Measurements from ENCODE around the gene MPV17L2.
A peak's percentile ranks its signal among the peaks of the same experiment; 100 is the strongest.
"Not testable (repeated sequence)": the region's sequence is repeated elsewhere in the genome, so short reads cannot be mapped to it uniquely, and the experiment has no call there.

Gene MPV17L2

GRCh38 chr19:18193388-18194180 is 566 bp downstream of the MPV17L2 start:
- DNase-seq = no peak

- DNase-seq = no peak
Observed at GRCh38 chr19:18194181-18194530, 1.1 kb downstream of the MPV17L2 start.

GRCh38 chr19:18194554-18195238 is 1.7 kb downstream of the MPV17L2 start:
- no peak for DNase-seq

- no peak for DNase-seq
Observed at GRCh38 chr19:18196511-18196845, 3.5 kb downstream of the MPV17L2 start.

- no peak for DNase-seq
Observed at GRCh38 chr19:18197306-18197705, 4.3 kb downstream of the MPV17L2 start.

GRCh38 chr19:18197941-18198340 is 4.9 kb downstream of the MPV17L2 start:
- DNase-seq = no peak

GRCh38 chr19:18198374-18198773 is 5.4 kb downstream of the MPV17L2 start:
- DNase-seq = no peak

GRCh38 chr19:18202397-18202777 is 9.4 kb downstream of the MPV17L2 start:
- DNase-seq = no peak

GRCh38 chr19:18202778-18203407 is 9.9 kb downstream of the MPV17L2 start:
- DNase-seq = peak; percentile 9

GRCh38 chr19:18203408-18203862 is 10.4 kb downstream of the MPV17L2 start:
- DNase-seq = no peak

- DNase-seq = peak; percentile 100
Observed at GRCh38 chr19:18203863-18204393, 10.9 kb downstream of the MPV17L2 start, which contains the start of gene RAB3A. Gene RAB3A, minus strand, starts transcription at chr19:18204042. Its CDS starts 1,302 bp downstream, at chr19:18202740.

GRCh38 chr19:18204394-18205199 is 11.6 kb downstream of the MPV17L2 start:
- DNase-seq = peak; percentile 95

GRCh38 chr19:18205200-18205892 is 12.3 kb downstream of the MPV17L2 start:
- peak; percentile 28 for DNase-seq

GRCh38 chr19:18206018-18206417 is 13.0 kb downstream of the MPV17L2 start:
- DNase-seq = no peak

- DNase-seq = peak; percentile 21
Observed at GRCh38 chr19:18208098-18208951, 15.3 kb downstream of the MPV17L2 start.

GRCh38 chr19:18209912-18210311 is 16.9 kb downstream of the MPV17L2 start:
- not testable (repeated sequence) for DNase-seq

GRCh38 chr19:18211683-18212082 is 18.7 kb downstream of the MPV17L2 start:
- no peak for DNase-seq

- DNase-seq = no peak
Observed at GRCh38 chr19:18214779-18215433, 21.9 kb downstream of the MPV17L2 start.

- no peak for DNase-seq
Observed at GRCh38 chr19:18216789-18217188, 23.8 kb downstream of the MPV17L2 start.

GRCh38 chr19:18218159-18218558 is 25.1 kb downstream of the MPV17L2 start:
- no peak for DNase-seq

- DNase-seq = no peak
Observed at GRCh38 chr19:18218600-18218999, 25.6 kb downstream of the MPV17L2 start.
